CD4-positive, alpha-beta T cell (primary cell): ENCODE data around the gene CBX4. TPM values are rescaled to one million over a fixed set of nuclear protein-coding genes. Genes with fewer than 3 reads are reported as not detected.

Experiments
- ATAC-seq: fragments of 200-7000 bp; cut with Tn5 transposase; one replicate; pipeline ENCODE4 v1.10.0; 2022; ENCODE audit warnings: mild to moderate bottlenecking; ENCODE audit not compliant: poor library complexity
- CTCF ChIA-PET: fragments of 350-600 bp; sonication (Branson Sonifier 250); formaldehyde crosslinking; loops from one replicate; lab custom pipeline; 2021; ENCODE audit warnings: antibody characterized with exemption, inconsistent platforms; lab: Charles Lee
- POLR2A ChIA-PET: fragments of 350-600 bp; sonication (Branson Sonifier 250); formaldehyde crosslinking; loops from one replicate; lab custom pipeline; 2021; ENCODE audit warnings: antibody characterized with exemption, inconsistent platforms; lab: Charles Lee
- DNase-seq, 14 experiments: peaks; one replicate each; pipeline ENCODE4 v3.0.0-alpha.2; 2013 to 2020; ENCODE audit warnings: mixed read lengths in 2 of 14
- H3K27ac ChIP-seq, 2 donors: one replicate each; pipeline versions ENCODE4 v1.5.1 to v1.7.0; 2013; ENCODE audit warnings: low read length in 2 of 2, low read depth in 1 of 2, mild to moderate bottlenecking in 1 of 2
- H3K27me3 ChIP-seq, 2 experiments: 1 replicate in 1 of 2; 2 replicates in 1 of 2; pipeline versions ENCODE4 v1.6.1 to v1.7.0; 2013; ENCODE audit warnings: low read length in 2 of 2, control low read depth in 1 of 2, mild to moderate bottlenecking in 1 of 2, moderate library complexity in 1 of 2; ENCODE audit not compliant: insufficient read depth in 2 of 2, control insufficient read depth in 1 of 2
- H3K36me3 ChIP-seq: one replicate; pipeline ENCODE4 v1.6.1; 2013; ENCODE audit warnings: low read length, control low read depth; ENCODE audit not compliant: insufficient read depth
- H3K4me1 ChIP-seq: one replicate; pipeline ENCODE4 v1.6.1; 2013; ENCODE audit warnings: low read length, control low read depth; ENCODE audit not compliant: insufficient read depth
- H3K4me3 ChIP-seq: one replicate; pipeline ENCODE4 v1.5.1; 2013; ENCODE audit warnings: mild to moderate bottlenecking, low read length, moderate library complexity
- H3K9me3 ChIP-seq, 2 experiments: 1 replicate in 1 of 2; 2 replicates in 1 of 2; pipeline versions ENCODE4 v1.6.1 to v1.7.0; 2013; ENCODE audit warnings: low read length in 2 of 2, mild to moderate bottlenecking in 2 of 2, control low read depth in 1 of 2, moderate library complexity in 1 of 2; ENCODE audit not compliant: control insufficient read depth in 1 of 2, insufficient read depth in 1 of 2
- H3K27ac Mint-ChIP-seq: one replicate; pipeline ENCODE4 v1.8.0; 2020; ENCODE audit warnings: mixed read lengths
- H3K27me3 Mint-ChIP-seq: one replicate; pipeline ENCODE4 v1.8.0; 2021; ENCODE audit warnings: mixed read lengths
- H3K36me3 Mint-ChIP-seq: one replicate; pipeline ENCODE4 v1.8.0; 2021; ENCODE audit warnings: low read depth, mixed read lengths
- H3K4me1 Mint-ChIP-seq: one replicate; pipeline ENCODE4 v1.8.0; 2021; ENCODE audit warnings: low read depth, mixed read lengths
- H3K4me3 Mint-ChIP-seq: one replicate; pipeline ENCODE4 v1.8.0; 2020; ENCODE audit warnings: mild to moderate bottlenecking, mixed read lengths
- H3K9me3 Mint-ChIP-seq: one replicate; pipeline ENCODE4 v1.8.0; 2020; ENCODE audit warnings: mixed read lengths
- CTCF ChIP-seq: fragments of 200-600 bp; IDR thresholded peaks from one replicate; pipeline ENCODE4 v1.8.0; 2022; ENCODE audit warnings: antibody characterized with exemption, mild to moderate bottlenecking
- intact Hi-C, 2 experiments: fragments of 100-400 bp; cut with DNase I in 1 of 2; cut with micrococcal nuclease in 1 of 2; formaldehyde crosslinking; loops; one replicate each; pipeline versions ENCODE4 v1.15.1 to v1.9.0; 2023 to 2025; cut with DNase I, micrococcal nuclease
- total RNA-seq, 174 experiments: library from RNA in 2 of 174; stranded (reverse) in 2 of 174; gene quantifications; one replicate each; pipeline ENCODE4 v1.2.3 and lab custom pipeline; 2021 to 2026

Gene CBX4
- total RNA-seq, 2 experiments from 2014 or later: 196 to 202 TPM

- POLR2A ChIA-PET: no interaction called here
- H3K36me3 Mint-ChIP-seq: no peaks in the 10 kb centered on the region
These were observed 20.7 kb upstream of the CBX4 start for GRCh38 chr17:79859676-79860615.

GRCh38 chr17:79857095-79857494 lies 17.9 kb upstream of the CBX4 start:
- DNase-seq (no peak), ATAC-seq (no peak)
- Histone ChIP-seq H3K36me3 (no peaks in the 10 kb centered on the region), H3K4me1 (peaks cover 8% of the 10 kb centered on the region), H3K9me3 (no peaks in the 10 kb centered on the region), H3K27me3 (peaks cover 5 to 8% of the 10 kb centered on the region in 2 experiments), H3K27ac (no peak overlapping the region), H3K4me3 (no peak overlapping the region)
- ChIA-PET CTCF (no interaction called here), POLR2A (no interaction called here)
- no peak overlapping the region for H3K4me3 Mint-ChIP-seq
- peaks cover 38% of the 10 kb centered on the region for H3K27me3 Mint-ChIP-seq
- H3K27ac Mint-ChIP-seq: no peak overlapping the region
- H3K4me1 Mint-ChIP-seq: no peaks in the 10 kb centered on the region
- no peak for TF ChIP-seq CTCF
- intact Hi-C loops: no loop called here
- H3K9me3 Mint-ChIP-seq: no peaks in the 10 kb centered on the region
- H3K36me3 Mint-ChIP-seq: no peaks in the 10 kb centered on the region

More at GRCh38 chr17:79859676-79860615, 20.7 kb upstream of the CBX4 start:
- Mint-ChIP-seq H3K9me3 (no peaks in the 10 kb centered on the region), H3K4me3 (no peak overlapping the region), H3K27ac (no peak overlapping the region), H3K4me1 (no peaks in the 10 kb centered on the region), H3K27me3 (peaks cover 53% of the 10 kb centered on the region)
- Histone ChIP-seq H3K4me1 (no peaks in the 10 kb centered on the region), H3K4me3 (no peak overlapping the region), H3K27me3 (peaks cover 8% of the 10 kb centered on the region in 2 experiments), H3K9me3 (no peaks in the 10 kb centered on the region), H3K27ac (no peak overlapping the region), H3K36me3 (no peaks in the 10 kb centered on the region)
- no peak for TF ChIP-seq CTCF
- CTCF ChIA-PET: no interaction called here
- no peak for ATAC-seq
- DNase-seq: no peak
- intact Hi-C loops: no loop called here

- Mint-ChIP-seq H3K4me1 (no peaks in the 10 kb centered on the region), H3K4me3 (no peak overlapping the region), H3K27ac (no peak overlapping the region), H3K27me3 (peaks cover 25% of the 10 kb centered on the region), H3K36me3 (no peaks in the 10 kb centered on the region), H3K9me3 (no peaks in the 10 kb centered on the region)
- no peak for TF ChIP-seq CTCF
- intact Hi-C loops: no loop called here
- Histone ChIP-seq H3K4me3 (no peak overlapping the region), H3K36me3 (no peaks in the 10 kb centered on the region), H3K9me3 (no peaks in the 10 kb centered on the region), H3K4me1 (peaks cover 8% of the 10 kb centered on the region), H3K27ac (no peak overlapping the region), H3K27me3 (peaks cover 3 to 5% of the 10 kb centered on the region in 2 experiments)
- POLR2A ChIA-PET: interaction anchor here (0.6 kb wide), 1 partner anchor 488 kb away, joined by 4 read pairs; no protein-coding TSS in a partner anchor
- ATAC-seq (no peak), DNase-seq (no peak)
- CTCF ChIA-PET: no interaction called here
These were observed 16.3 kb upstream of the CBX4 start for GRCh38 chr17:79855331-79856124.
